ENCODE data around the gene WDR43. TPM values are rescaled to one million over a fixed set of nuclear protein-coding genes. Genes with fewer than 3 reads are reported as not detected.

WDR43 gene
- total RNA-seq, 1 donor from 2014 or later: 27.6 TPM

DNA sequence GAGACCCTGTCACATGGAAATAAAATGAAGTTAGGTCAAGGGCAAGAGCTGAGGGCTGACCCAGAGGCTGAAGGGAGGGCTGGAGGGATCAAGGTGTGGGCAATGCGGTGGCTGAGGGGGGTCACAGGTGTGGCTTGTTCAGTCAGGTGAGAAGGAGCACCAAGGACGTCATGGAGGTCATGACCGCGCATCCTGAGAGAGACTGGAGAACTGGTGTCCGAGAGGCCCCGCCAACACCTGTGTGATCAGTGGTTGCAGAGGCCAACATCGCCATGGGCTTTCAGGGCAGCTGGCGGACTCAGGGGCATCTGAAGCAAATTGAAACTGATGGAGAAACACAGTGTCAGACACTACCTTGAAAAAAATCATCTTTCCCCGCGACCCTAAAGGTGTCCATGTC, 99.6 kb downstream of the WDR43 start:
- DNase-seq (ENCODE audit: low spot score): no peak

DNA sequence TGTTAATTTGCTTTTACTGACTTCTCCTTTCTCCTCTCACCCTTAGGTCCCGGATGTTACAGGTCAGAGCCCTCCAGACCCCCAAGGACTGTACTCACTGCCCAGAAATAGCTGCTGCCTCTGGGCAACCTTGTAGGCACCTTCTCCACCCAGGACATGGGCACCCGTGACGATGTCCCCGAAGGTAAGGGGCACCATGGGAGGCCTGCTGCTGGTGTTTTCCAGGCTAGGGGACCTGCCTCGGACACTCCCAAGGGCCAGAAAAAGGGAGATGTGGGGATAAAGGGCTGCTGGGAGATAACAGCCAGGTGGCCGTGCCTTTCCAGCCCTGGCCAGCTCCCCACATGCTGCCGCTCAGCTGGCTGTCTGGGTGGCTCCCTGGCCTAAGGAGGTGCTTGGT, 100.2 kb downstream of the WDR43 start:
- DNase-seq (ENCODE audit: low spot score): no peak

DNA sequence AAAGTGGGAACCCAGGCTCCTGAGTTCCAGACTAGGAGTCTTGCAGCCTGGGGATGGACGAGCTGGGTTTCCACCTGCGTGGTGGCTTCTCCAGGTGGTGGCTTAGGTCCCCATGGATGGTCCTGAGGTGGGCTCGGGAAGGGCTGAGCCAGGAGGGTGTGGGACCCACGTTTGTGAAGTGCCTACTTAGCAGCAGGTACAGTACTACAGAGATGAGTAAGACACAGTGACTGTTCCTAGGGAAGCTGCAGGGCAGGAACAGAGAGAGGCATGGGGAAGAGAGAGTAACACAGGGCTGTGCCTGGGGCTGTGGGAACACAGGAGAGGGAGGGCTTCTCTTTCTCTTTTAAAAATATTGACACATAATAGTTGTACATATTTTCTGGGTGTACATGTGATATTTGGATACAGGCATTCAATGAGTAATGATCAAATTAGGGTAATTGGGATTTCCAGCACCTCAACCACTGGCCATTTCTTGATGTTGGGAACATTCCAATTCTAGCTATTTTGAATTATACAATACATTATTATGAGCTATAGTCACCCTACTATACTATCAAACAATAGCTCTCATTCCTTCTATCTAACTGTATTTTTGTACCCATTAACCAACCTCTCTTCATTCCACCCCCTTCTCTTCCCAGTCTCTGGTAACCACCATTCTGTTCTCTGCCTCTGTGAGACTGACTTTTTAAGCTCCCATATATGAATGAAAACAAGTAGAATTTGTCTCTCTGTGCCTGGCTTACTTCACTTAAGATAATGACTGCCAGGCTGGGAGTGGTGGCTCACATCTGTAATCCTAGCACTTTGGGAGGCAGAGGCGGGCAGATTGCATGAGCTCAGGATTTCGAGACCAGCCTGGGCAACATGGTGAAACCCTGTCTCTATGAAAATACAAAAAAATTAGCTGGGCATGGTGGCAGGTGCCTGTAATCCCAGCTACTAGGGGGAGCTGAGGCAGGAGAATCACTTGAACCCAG, 101.6 kb downstream of the WDR43 start:
- no peak for DNase-seq (ENCODE audit: low spot score)

DNA sequence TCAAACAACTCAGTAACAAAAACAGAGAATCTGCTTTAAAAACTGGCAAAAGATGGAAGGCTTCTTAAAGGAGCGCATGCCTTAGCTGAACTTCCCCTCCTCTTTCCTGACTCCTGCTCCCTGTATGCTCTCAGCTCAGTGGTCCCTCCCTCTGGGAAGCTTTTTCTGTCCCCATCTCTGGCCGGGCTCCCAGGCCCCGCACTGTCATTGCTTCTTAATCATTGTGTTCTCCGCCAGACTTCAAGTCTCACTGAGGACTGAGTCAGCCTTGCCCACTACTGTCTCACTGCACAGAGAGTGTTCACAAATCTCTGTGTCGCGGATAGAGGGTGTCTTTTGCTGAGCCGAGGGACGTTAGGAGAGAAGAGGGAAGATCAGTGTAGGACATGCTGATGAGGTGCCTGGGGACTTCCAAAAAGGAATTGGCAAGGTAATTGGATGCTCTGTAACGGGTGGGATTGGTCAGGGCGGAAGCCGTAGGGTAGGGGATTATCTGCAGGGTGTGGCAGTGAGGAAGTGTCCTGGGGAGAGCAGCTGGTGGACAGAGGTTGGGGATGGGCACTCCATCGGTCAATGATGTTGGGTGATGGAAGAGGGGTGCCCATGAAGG, 102.9 kb downstream of the WDR43 start:
- no peak for DNase-seq (ENCODE audit: low spot score)

Other genes starting within 250 kb of the WDR43 start
- gene PPP1CB, start 142.8 kb upstream of the WDR43 start, total RNA-seq: 395 TPM
- gene SPDYA, start 83.8 kb upstream of the WDR43 start, total RNA-seq: 0.89 TPM
- 14.6 TPM for gene TRMT61B, start 24.4 kb upstream of the WDR43 start, total RNA-seq
- 3.5 TPM for gene TOGARAM2, start 86.6 kb downstream of the WDR43 start, total RNA-seq
- gene PCARE, start 179.9 kb downstream of the WDR43 start, total RNA-seq: not detected
- 37.2 TPM for gene CLIP4, start 220.7 kb downstream of the WDR43 start, total RNA-seq

Data from mucosa of gallbladder (tissue), 1 donor.